ENCODE data around the gene ULK1.
"Not testable (repeated sequence)": the region's sequence is repeated elsewhere in the genome, so short reads cannot be mapped to it uniquely, and the experiment has no call there.

ULK1 gene

GRCh38 chr12:131862084-131862441, 32.4 kb upstream of the ULK1 start:
- no peak for DNase-seq (ENCODE audit: low read depth)

GRCh38 chr12:131862600-131862993, 31.8 kb upstream of the ULK1 start:
- no peak for DNase-seq (ENCODE audit: low read depth)

DNA sequence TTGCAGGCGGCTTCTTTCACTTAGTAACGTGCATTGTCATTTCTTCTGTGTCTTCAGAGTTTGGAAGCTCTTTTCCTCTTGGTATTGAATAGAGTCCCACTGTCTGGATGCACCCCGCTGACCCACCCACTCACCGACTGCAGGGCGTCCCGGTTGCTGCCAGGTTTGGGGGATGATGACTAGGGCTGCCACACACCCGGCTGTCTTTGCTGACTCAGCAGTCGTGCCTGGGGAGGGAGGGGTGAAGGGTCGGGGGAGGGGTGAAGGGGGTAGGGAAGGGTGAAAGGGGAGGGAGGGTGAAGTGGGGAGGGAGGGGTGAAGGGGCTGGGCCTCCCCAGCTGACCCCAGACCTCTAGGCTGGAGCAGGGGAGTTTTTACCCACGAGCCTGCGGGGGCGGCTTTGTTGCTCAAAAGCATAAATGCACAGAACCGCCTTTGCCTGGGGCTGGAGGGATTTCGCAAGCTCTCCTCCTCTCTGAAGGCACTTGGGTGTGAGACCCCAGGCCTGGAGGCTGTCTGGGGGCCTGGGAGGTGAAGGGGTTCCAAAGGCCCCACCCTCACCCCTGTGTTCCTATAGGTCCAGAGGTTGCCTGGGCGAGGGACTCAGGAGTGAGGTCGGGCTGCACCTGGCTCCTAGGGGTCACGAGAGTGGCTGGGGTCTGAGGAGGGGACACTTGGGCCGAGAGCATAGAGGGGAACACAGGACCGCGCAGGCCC, 31.3 kb upstream of the ULK1 start:
- no peak for DNase-seq (ENCODE audit: low read depth)

GRCh38 chr12:131863711-131864396, 30.6 kb upstream of the ULK1 start:
- DNase-seq (ENCODE audit: low read depth): no peak

- no peak for DNase-seq (ENCODE audit: low read depth)
These were observed 30.0 kb upstream of the ULK1 start for GRCh38 chr12:131864469-131864868.

- DNase-seq (ENCODE audit: low read depth): no peak
These were observed 29.1 kb upstream of the ULK1 start for GRCh38 chr12:131865180-131865875.

- no peak for DNase-seq (ENCODE audit: low read depth)
These were observed 27.0 kb upstream of the ULK1 start for GRCh38 chr12:131867471-131867870.

DNA sequence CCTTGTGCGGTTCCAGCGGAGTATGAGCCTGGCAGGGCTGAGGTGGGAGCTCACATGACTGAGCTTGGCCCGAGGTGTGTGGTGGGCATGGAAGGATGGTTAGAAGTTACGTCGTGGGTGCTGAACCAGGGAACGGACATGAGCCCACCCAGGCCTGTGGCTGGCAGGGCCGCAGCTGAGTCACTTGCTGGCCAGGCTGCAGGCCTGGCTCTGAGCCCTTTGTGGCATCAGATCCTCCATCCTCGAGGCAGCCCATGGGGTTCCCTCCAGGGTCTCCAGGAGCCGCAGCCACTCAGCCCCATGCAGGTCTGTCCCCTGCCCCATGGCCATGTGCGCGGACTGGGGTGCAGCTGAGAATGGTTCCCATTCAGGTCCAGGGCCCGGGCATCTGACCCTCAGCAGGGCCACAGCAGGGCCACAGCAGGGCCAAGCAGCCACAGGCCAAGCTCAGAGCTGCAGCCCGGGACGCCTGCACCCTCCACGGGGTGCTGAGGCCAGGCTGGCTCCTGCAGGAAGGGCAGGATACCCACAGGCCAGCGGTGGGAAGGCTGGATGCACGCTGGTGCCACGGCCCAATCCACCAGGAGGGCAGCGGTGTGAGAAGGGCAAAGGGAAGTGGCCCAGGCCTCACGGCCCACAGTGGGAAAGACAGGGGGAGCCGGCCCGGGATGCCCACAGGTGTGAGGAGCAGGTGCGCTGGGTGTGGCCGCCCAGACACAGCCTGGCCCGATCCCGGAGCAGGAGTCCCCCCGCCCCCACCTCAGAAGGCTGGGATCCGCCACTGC, 26.3 kb upstream of the ULK1 start:
- DNase-seq (ENCODE audit: low read depth): no peak

GRCh38 chr12:131869871-131870418, 24.5 kb upstream of the ULK1 start:
- DNase-seq (ENCODE audit: low read depth): no peak

DNA sequence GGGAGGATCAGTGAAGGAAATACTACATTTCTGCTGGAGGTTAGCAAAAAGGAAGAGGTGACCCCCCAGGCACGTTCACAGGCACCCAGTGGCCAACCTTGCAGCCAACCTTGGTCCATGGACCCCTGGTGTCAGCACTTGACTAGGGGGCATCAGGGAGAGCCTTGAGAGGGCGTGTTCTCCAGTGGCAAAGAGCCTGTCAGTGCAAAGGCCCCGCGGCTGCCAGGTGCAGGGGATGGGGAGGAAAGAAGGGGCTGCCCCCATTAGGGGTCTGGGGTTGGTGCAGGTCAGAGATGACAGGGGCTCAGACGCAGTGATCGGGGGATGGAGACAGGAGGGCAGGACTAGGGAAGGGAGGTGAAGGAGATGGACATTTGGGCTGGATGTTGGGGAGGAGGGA, 22.7 kb upstream of the ULK1 start:
- DNase-seq (ENCODE audit: low read depth): no peak

- DNase-seq (ENCODE audit: low read depth): no peak
These were observed 22.0 kb upstream of the ULK1 start for GRCh38 chr12:131872154-131873051.

DNA sequence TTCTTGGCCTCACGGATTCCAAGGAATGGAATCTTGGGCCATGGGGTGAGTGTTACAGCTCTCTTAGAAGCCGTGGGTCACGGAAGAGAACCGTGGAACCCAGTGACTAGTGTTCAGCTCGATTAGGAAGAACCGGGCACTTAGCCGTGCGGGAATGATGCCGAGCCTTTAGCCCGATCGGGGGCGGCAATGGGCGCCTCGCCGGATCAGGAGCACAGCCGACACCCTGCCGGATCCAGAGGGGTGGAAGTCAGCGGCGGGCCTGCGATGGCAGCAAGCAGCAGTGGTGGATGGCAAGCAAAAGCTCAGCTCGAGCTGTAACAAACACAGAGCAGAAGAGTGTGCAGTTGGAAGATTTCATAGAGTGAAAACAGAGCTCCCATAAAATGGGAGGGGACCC, 21.1 kb upstream of the ULK1 start:
- DNase-seq (ENCODE audit: low read depth): no peak

GRCh38 chr12:131874972-131875371, 19.4 kb upstream of the ULK1 start:
- DNase-seq (ENCODE audit: low read depth): not testable (repeated sequence)

- not testable (repeated sequence) for DNase-seq (ENCODE audit: low read depth)
These were observed 17.2 kb upstream of the ULK1 start for GRCh38 chr12:131877216-131877615.

DNA sequence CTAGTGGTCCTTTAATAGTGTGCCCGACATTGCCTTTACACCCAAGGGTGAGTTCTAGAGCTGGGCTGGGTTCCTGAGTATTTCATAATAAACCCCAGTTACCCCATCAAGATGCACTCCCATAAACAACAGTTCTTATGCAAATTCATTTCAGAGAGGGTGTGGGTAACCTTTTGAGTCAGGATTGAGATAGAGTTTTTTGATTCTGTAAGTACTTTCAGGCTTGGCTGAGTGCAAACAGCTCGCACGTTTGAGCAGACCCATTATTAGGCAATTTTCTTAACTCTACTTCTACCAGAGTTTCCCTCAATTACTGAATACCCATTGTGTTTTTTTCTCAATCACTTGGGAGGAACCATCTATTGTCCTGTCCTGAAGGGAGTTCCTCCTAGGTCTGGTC, 16.0 kb upstream of the ULK1 start:
- DNase-seq (ENCODE audit: low read depth): not testable (repeated sequence)

DNA sequence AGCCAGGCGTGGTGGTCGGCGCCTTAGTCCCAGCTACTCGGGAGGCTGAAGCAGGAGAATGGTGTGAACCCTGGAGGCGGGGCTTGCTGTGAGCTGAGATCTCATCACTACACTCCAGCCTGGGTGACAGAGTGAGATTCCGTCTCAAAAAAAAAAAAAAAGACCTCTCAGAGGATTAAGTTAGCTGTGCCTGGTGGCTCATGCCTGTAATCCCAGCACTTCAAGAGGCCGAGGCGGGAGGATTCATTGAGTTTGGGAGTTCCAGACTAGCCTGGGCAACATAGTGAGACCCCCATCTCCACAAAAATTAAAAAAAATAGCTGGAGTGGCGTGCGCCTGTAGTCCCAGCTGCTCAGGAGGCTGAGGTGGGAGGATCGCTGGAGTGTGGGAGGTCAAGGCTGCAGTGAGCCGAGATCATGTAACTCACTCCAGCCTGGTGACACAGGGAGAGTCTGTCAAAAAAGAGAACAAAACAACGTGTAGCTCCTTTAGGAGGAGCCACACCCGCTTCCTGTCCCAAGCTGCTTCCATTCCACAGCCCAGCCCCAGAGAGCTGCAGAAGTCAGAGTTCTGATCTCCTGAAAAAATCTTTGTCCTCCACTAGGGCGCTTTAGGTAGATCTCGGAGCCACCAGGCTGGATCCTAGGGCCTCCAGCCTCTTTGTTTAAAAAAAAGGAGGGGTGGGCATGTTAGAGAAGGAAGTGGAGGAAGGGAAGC, 11.5 kb upstream of the ULK1 start:
- no peak for DNase-seq (ENCODE audit: low read depth)

- no peak for DNase-seq (ENCODE audit: low read depth)
These were observed 10.9 kb upstream of the ULK1 start for GRCh38 chr12:131883521-131883900.

- not testable (repeated sequence) for DNase-seq (ENCODE audit: low read depth)
These were observed 9.3 kb upstream of the ULK1 start for GRCh38 chr12:131885076-131885475.

- no peak for DNase-seq (ENCODE audit: low read depth)
These were observed 8.8 kb upstream of the ULK1 start for GRCh38 chr12:131885543-131886057.

DNA sequence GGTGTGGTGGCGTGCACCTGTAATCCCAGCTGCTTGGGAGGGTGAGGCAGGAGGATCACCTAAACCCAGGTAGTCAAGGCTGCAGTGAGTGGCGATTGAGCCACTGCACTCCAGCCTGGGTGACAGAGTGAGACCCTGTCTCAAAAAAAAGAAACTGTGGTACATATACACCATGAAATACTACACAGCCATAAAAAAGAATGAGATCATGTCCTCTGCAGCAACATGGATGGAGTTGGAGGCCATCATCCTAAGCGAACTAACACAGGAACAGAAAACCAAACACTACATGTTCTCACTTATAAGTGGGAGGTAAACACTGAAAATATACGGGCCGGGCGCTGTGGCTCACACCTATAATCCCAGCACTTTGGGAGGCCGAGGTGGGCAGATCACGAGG, 2.7 kb upstream of the ULK1 start:
- DNase-seq (ENCODE audit: low read depth): not testable (repeated sequence)

All from activated T-cell treated with anti-CD3 and anti-CD28 coated beads for 48 hours (primary cell).